PFSK-1 (cell line): Measurements from ENCODE around the gene EARS2.

ENCODE experiments used
- POLR2AphosphoS5 ChIP-seq: IDR thresholded peaks from 2 replicates; pipeline ENCODE4 v1.6.1; 2012; ENCODE audit warnings: low read depth, mild to moderate bottlenecking, control low read depth, low read length, moderate library complexity
- REST ChIP-seq, 2 experiments: IDR thresholded peaks; 2 replicates each; pipeline versions ENCODE4 v1.6.1 to v1.8.0; 2011 to 2012; ENCODE audit warnings: low read depth in 2 of 2, low read length in 2 of 2, control low read depth in 1 of 2, inconsistent platforms in 1 of 2, mild to moderate bottlenecking in 1 of 2, moderate library complexity in 1 of 2; ENCODE audit not compliant: insufficient read depth in 1 of 2

GRCh38 chr16:23587726-23588125 is 30.6 kb upstream of the EARS2 start:
- TF ChIP-seq POLR2AphosphoS5: no peak
- no peak for TF ChIP-seq REST (IDR thresholded peaks at IDR 0.05; ENCODE audit: insufficient read depth in 1 of 2, low read depth in 2 of 2, low read length in 2 of 2)
